Measurements from ENCODE around the gene WDR82.

Gene WDR82

GRCh38 chr3:52259035-52259434, 19.4 kb downstream of the WDR82 start:
- Histone ChIP-seq H3K36me3 (ENCODE audit: insufficient read depth, low read length) (peaks cover 94% of the 10 kb centered on the region), H3K27me3 (ENCODE audit: insufficient read depth, low read length, poor library complexity, severe bottlenecking) (no peaks in the 10 kb centered on the region), H3K4me2 (ENCODE audit: low read depth, low read length, poor library complexity, severe bottlenecking) (no peak overlapping the region), H3K4me1 (ENCODE audit: insufficient read depth, low read length, poor library complexity, severe bottlenecking) (peaks cover 5% of the 10 kb centered on the region), H3K9ac (ENCODE audit: low read depth, low read length, poor library complexity, severe bottlenecking) (no peak overlapping the region), H3K9me3 (ENCODE audit: insufficient read depth, low read depth, low read length) (no peaks in the 10 kb centered on the region), H3K9me2 (replicated peaks; ENCODE audit: low read depth, low read length) (no peaks in the 10 kb centered on the region), H3K4me3 (ENCODE audit: low read length, poor library complexity, severe bottlenecking) (no peak overlapping the region), H2AFZ (ENCODE audit: low read length) (no peak overlapping the region), H3K79me2 (ENCODE audit: insufficient read depth, low read length) (peaks cover 50% of the 10 kb centered on the region), H3F3A (ENCODE audit: low read depth) (0 out of 2 replicates have a peak, but pooled peaks cover 2% of the 10 kb centered on the region), H4K20me1 (ENCODE audit: insufficient read depth, low read length, poor library complexity, severe bottlenecking) (peaks cover 39% of the 10 kb centered on the region)
- no peak for TF ChIP-seq EZH2phosphoT487 (IDR thresholded peaks at IDR 0.05; ENCODE audit: borderline replicate concordance)
- no peak for TF ChIP-seq CTCF (conservative IDR thresholded peaks at IDR 0.05; ENCODE audit: low read length)

- Histone ChIP-seq H3K4me1 (ENCODE audit: insufficient read depth, low read length, poor library complexity, severe bottlenecking) (peaks cover 14% of the 10 kb centered on the region), H4K20me1 (ENCODE audit: insufficient read depth, low read length, poor library complexity, severe bottlenecking) (peaks cover 36% of the 10 kb centered on the region), H3K4me3 (ENCODE audit: low read length, poor library complexity, severe bottlenecking) (no peak overlapping the region), H3K36me3 (ENCODE audit: insufficient read depth, low read length) (peaks cover 83% of the 10 kb centered on the region), H3K9me2 (replicated peaks; ENCODE audit: low read depth, low read length) (no peaks in the 10 kb centered on the region), H3F3A (ENCODE audit: low read depth) (peaks cover 9% of the 10 kb centered on the region; the same call in 1 of the 2 replicates), H3K27me3 (ENCODE audit: insufficient read depth, low read length, poor library complexity, severe bottlenecking) (no peaks in the 10 kb centered on the region), H3K79me2 (ENCODE audit: insufficient read depth, low read length) (peaks cover 40% of the 10 kb centered on the region), H3K9me3 (ENCODE audit: insufficient read depth, low read depth, low read length) (no peaks in the 10 kb centered on the region), H3K9ac (ENCODE audit: low read depth, low read length, poor library complexity, severe bottlenecking) (no peak overlapping the region), H2AFZ (ENCODE audit: low read length) (no peak overlapping the region), H3K4me2 (ENCODE audit: low read depth, low read length, poor library complexity, severe bottlenecking) (no peak overlapping the region)
- TF ChIP-seq EZH2phosphoT487 (IDR thresholded peaks at IDR 0.05; ENCODE audit: borderline replicate concordance) (no peak), CTCF (conservative IDR thresholded peaks at IDR 0.05; ENCODE audit: low read length) (no peak)
Measured at GRCh38 chr3:52257911-52258310, 20.5 kb downstream of the WDR82 start.

- peaks cover 9% of the 10 kb centered on the region; the same call in 1 of the 2 replicates for H3F3A ChIP-seq (ENCODE audit: low read depth)
- no peaks in the 10 kb centered on the region for H3K9me3 ChIP-seq (ENCODE audit: insufficient read depth, low read depth, low read length)
- no peak overlapping the region for H3K4me2 ChIP-seq (ENCODE audit: low read depth, low read length, poor library complexity, severe bottlenecking)
- H3K9me2 ChIP-seq (replicated peaks; ENCODE audit: low read depth, low read length) = no peaks in the 10 kb centered on the region
- no peak for TF ChIP-seq EZH2phosphoT487 (IDR thresholded peaks at IDR 0.05; ENCODE audit: borderline replicate concordance)
- TF ChIP-seq CTCF (conservative IDR thresholded peaks at IDR 0.05; ENCODE audit: low read length) = no peak
- H3K36me3 ChIP-seq (ENCODE audit: insufficient read depth, low read length) = peaks cover 75% of the 10 kb centered on the region
- no peaks in the 10 kb centered on the region for H3K27me3 ChIP-seq (ENCODE audit: insufficient read depth, low read length, poor library complexity, severe bottlenecking)
- peaks cover 20% of the 10 kb centered on the region for H3K4me1 ChIP-seq (ENCODE audit: insufficient read depth, low read length, poor library complexity, severe bottlenecking)
- no peak overlapping the region for H3K4me3 ChIP-seq (ENCODE audit: low read length, poor library complexity, severe bottlenecking)
- H3K79me2 ChIP-seq (ENCODE audit: insufficient read depth, low read length) = peaks cover 33% of the 10 kb centered on the region; the same call in 1 of the 2 replicates
- H4K20me1 ChIP-seq (ENCODE audit: insufficient read depth, low read length, poor library complexity, severe bottlenecking) = peaks cover 23% of the 10 kb centered on the region
- no peak overlapping the region for H3K9ac ChIP-seq (ENCODE audit: low read depth, low read length, poor library complexity, severe bottlenecking)
- no peak overlapping the region for H2AFZ ChIP-seq (ENCODE audit: low read length)
Measured at GRCh38 chr3:52256622-52257021, 21.8 kb downstream of the WDR82 start.
